Measurements from ENCODE around the gene ANKH.

DNA sequence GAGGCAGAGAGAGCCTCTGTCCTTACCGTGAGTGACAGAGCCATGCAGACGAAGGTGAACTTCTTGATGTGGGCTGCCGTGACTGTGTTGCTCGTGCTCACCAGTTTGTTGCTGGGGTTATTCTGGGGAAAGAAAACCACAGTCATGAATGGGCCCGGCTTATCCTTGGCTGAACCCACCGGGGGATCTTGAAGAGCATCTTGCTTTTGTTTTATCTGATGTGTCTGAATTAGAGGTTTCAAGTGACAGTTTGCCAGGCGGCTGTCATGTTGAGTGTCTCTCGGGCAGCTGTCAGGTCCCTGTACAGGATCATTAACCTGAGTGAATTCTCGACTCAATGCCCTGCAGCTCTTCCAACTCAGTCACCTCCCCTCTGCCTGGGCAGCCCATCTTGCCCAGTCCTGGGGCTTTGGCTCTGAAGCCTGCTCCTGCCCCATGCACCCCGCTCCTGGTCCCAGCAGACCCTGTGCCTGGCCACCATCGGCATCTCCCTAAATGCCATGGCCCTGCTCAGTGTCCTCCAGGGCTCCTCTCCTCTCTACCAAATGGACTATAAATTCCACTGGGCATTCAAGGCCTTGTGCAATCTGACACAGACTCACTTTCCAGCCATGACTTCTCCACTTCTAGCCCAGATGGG is 129.7 kb downstream of the ANKH start:
- TF ChIP-seq CTCF (IDR thresholded peaks at IDR 0.05) = no peak
- TF ChIP-seq EZH2 (IDR thresholded peaks at IDR 0.05; ENCODE audit: borderline replicate concordance, insufficient read depth, low read depth, low read length, poor library complexity, severe bottlenecking) = no peak
